Ramos (cell line): ENCODE measurements around the gene SFTA2.
"Not testable (repeated sequence)": the region's sequence is repeated elsewhere in the genome, so short reads cannot be mapped to it uniquely, and the experiment has no call there.

Experiments
- in situ Hi-C: fragments of 300-500 bp; cut with MboI; formaldehyde crosslinking; loops from one replicate; pipeline ENCODE4 v1.14.3; 2022; ENCODE audit warnings: low sequenced_read_pairs; ENCODE audit not compliant: unreplicated experiment

SFTA2 gene

GRCh38 chr6:30931969-30932645 is at the start of gene SFTA2:
Gene SFTA2, minus strand, starts transcription at chr6:30932170. Its CDS starts 74 bp downstream, at chr6:30932096.
- in situ Hi-C loops = no loop called here

GRCh38 chr6:30979690-30980089 is 47.7 kb upstream of the SFTA2 start:
- in situ Hi-C loops = no loop called here

GRCh38 chr6:30979141-30979540 is 47.2 kb upstream of the SFTA2 start:
- in situ Hi-C loops = no loop called here

GRCh38 chr6:30974490-30975252 is 42.7 kb upstream of the SFTA2 start:
- in situ Hi-C loops = no loop called here

GRCh38 chr6:30972816-30973215 is 40.8 kb upstream of the SFTA2 start:
- in situ Hi-C loops = no loop called here

- in situ Hi-C loops = no loop called here
Measured at GRCh38 chr6:30970946-30971345, 39.0 kb upstream of the SFTA2 start.

- in situ Hi-C loops = not testable (repeated sequence)
Measured at GRCh38 chr6:30969171-30969570, 37.2 kb upstream of the SFTA2 start.

GRCh38 chr6:30966154-30966553 is 34.2 kb upstream of the SFTA2 start:
- in situ Hi-C loops = no loop called here

GRCh38 chr6:30965140-30965601 is 33.2 kb upstream of the SFTA2 start:
- in situ Hi-C loops = no loop called here

- in situ Hi-C loops = no loop called here
Measured at GRCh38 chr6:30964075-30964474, 32.1 kb upstream of the SFTA2 start.

GRCh38 chr6:30963641-30964040 is 31.7 kb upstream of the SFTA2 start:
- in situ Hi-C loops = no loop called here

- in situ Hi-C loops = no loop called here
Measured at GRCh38 chr6:30962716-30963115, 30.7 kb upstream of the SFTA2 start.

GRCh38 chr6:30960907-30961673 is 29.1 kb upstream of the SFTA2 start:
- in situ Hi-C loops = no loop called here

- in situ Hi-C loops = no loop called here
Measured at GRCh38 chr6:30957716-30958115, 25.7 kb upstream of the SFTA2 start.

GRCh38 chr6:30955367-30956042 is 23.5 kb upstream of the SFTA2 start:
- in situ Hi-C loops = no loop called here

- in situ Hi-C loops = no loop called here
Measured at GRCh38 chr6:30954631-30955366, 22.8 kb upstream of the SFTA2 start.

- in situ Hi-C loops = no loop called here
Measured at GRCh38 chr6:30951907-30952469, 20.0 kb upstream of the SFTA2 start.

- in situ Hi-C loops = no loop called here
Measured at GRCh38 chr6:30948811-30949210, 16.8 kb upstream of the SFTA2 start.

GRCh38 chr6:30947231-30947630 is 15.3 kb upstream of the SFTA2 start:
- in situ Hi-C loops = no loop called here
